Thyroid gland (tissue), 4 donors: ENCODE results near the gene LRIT1.

ENCODE experiments used
- CTCF ChIP-seq, 6 experiments: fragments of 200-600 bp in 3 of 6; fragments of 450-650 bp in 3 of 6; sonication (generic) in 3 of 6; IDR thresholded peaks; one replicate each; pipeline ENCODE4 v1.5.1; 2016 to 2019; ENCODE audit warnings: antibody characterized with exemption in 6 of 6, mild to moderate bottlenecking in 2 of 6, inconsistent platforms in 1 of 6, moderate library complexity in 1 of 6
- POLR2A ChIP-seq, 2 donors: fragments of 450-650 bp; IDR thresholded peaks; one replicate each; pipeline ENCODE4 v1.6.1; 2017; ENCODE audit warnings: antibody characterized with exemption in 2 of 2, mild to moderate bottlenecking in 2 of 2, moderate library complexity in 1 of 2

- TF ChIP-seq CTCF (IDR thresholded peaks at IDR 0.05) (no peak), POLR2A (IDR thresholded peaks at IDR 0.05) (no peak)
Measured at GRCh38 chr10:84270708-84271107, 29.4 kb upstream of the LRIT1 start.
